Measurements from ENCODE around the gene MVD.

The MVD gene

DNA sequence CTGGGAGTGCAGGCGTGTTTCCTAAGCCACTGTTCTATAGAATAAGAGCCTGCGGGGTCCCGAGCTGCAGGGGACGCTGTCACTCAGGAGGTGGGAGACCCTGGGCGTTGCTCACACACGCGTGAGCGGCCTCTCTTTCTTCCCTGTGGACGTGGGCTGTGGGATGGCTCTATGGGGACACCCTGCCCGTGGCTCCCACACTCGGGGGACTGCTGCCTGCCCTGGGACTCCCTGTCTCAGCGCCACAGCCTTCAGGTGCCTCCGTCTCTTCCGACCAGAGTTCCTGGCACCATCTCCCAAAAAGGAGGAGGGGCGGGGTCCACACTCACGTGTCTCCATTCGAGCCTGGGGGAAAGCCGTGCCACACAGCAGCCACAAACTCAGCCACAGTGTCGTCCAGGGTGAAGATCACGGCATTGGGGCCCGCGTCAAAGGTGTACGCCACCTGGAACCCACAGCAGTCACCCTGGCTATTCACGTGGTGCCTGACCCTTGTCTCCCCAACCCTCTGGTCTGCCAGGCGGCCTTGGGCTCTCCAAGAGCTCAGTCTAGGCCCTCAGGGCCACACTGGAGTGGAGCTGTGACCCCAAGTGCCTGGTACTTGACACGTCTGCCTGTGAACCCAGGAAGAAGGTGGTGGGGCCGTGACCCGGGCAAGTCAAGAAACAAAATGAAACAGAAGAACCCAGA lies 8.4 kb downstream of the MVD start:
- DNase-seq: no peak

DNA sequence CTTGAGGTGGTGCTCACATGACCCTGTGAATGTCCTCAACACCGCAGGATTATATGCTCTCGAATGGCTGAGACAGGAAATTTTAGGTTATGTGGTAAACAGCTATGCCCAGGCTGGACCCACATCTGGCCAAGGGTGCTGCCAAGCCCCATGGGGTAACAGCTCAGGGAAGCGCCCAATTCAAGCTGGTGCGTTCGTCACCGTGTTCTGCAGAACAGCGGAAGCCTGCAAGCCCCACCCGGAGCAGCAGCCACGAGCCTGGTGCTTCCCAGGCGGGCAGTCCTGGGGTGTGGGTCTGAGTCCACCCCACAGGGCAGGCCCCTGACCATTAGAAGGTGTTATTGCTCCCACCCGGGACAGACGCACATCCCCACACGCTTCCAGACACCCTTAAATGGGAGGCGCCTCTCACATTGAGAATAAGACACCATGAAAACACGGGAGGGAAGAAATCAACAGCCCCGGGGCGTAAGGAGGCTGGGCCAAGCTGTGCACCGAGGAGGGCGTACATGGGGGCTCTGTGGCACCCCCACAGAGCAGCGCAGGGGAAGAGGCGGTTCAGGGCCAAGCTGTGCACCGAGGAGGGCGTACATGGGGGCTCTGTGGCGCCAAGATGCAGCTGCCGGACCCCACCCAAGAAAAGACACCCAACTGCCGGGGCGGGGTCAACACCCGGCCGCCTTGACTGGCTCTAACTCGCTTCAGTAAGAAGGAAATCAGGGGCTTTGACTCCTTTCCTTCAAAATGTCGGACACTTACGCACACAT lies 9.1 kb downstream of the MVD start:
- no peak for DNase-seq

DNA sequence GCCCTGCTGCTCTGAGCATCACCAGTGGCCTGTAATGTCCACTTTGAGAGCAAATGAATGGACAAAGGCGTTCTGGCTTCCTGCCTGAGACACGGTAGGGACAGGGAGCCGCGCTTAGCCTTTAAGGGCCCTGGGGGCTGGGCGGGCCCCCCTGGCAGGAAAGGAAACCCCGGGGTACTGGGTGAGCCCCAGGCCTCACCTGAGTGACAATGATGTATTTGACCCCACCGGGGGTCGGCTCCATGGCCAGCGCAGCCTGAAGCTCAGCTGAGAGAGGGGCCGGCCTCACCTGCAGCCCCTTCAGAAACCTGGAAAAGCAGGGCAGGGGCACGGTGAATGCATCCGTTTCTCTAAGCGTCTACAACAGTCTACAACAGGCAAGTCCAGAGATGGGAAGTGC lies 9.8 kb downstream of the MVD start:
- DNase-seq: no peak

DNA sequence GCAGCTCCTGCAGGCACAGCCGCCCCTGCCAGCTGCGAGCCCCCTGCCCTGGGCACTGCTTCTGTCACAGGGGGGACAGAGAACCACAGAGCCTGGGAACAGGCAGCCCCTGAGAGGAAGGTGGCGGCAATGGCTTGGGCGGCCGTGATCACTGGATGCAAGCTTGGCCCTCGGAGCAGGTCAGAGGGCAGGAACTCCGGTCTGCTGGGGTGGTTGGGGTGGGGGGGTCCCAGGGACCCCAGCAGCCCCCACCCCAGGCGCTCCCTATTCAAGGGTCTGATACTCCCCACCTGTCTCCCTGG lies 10.2 kb downstream of the MVD start:
- no peak for DNase-seq

DNA sequence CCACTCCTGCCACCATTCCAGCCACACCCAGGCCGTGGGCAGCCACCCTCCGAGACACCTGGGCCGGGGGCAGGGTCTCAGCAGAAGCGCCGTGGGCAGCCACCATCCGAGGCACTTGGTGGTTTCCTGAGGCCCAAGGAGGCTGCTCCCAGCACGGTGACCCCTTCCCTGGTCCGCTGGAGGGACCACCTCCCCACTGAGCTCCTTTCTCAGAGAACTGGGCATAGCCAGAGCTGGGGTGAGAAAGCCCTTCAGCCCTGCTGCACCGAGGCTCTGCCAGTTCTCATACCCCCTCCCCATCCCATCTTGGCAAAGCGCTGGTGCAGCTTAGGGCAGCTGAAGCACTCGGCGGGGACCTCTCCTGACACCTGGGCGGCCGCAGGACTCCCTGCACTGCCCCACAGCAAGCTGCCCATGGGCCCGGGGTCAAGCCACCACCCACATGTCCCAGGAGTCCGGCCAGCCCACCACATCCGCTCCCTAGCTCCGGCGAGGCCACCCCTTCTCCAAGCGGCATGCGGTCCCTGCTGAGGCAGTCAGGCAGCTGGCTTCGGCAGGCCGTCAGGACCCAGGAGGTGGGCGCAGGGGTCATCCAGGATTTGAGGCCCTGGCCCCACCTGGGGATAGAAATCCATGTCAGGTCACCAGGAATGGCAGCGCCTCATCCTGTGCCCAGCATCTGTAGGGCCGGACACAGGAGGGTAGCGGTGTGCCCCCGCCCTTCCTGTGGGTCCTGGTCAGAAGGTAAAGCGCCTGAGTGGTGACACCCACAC lies 10.7 kb downstream of the MVD start:
- no peak for DNase-seq

DNA sequence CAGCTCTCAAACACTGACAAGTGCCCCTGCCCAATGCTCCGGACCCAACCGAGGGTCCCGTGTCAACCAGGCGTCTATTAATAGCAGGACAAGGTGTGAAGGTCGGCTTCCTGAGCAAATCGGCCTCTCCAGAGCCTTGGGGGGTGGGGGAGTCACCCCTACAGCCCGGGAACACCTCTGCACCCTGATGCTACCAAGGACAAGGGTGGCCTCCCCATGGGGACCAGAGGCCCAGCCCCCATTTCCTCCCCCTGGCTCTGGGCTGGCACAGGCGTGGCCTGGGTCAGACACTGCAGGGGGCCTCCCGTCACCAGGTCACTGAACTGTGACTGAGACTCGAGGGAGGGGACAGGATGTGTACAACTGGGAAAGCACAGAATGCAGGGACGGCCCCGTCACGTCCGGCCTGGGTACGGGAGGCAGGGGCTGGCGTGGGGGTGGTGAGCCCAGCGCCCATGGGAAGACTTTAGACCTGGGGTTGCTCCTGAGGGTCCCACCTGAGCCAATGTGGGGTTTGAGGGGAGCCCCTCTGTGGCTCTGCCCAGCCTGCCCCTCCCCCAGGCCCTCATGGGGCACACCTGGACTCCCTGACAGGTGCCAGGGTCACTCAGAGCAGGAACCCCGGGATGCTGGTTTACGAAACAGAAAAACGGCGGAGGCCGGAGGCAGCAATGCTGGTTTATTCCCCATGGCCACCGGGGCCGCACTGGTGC lies 11.5 kb downstream of the MVD start:
- DNase-seq: peak; percentile 79

DNA sequence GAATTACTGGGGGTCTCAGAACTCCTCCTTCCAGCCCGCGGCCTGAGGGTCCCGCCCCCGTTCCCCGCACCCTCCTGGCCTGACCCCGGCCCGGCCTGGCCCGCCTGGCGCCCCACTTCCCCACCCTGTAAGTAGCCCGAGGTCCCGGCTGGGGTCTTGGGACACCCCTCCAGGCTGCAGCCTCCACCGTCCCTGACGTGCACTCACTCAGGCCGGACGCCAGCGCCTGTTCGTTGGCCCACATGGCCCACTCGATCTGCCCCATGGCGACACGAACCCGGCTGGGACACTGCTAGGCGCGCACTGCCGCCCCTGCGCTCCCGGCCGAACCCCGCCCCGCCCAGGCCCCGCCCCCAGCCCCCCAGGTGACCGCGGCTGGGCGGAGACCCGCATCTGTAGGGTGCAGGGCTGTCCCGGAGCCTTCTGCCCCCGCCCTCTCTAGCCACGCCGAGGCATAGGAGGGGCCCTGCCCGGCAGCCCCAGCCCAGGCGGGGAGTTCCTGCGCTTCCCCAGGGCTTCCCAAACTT lies 12.1 kb downstream of the MVD start, which contains the start of gene CYBA:
Gene CYBA (minus strand): TSS at position 305 of the 527 bp plus-strand sequence. CDS start 40 bp downstream, at position 265.
- peak; percentile 81 for DNase-seq

DNA sequence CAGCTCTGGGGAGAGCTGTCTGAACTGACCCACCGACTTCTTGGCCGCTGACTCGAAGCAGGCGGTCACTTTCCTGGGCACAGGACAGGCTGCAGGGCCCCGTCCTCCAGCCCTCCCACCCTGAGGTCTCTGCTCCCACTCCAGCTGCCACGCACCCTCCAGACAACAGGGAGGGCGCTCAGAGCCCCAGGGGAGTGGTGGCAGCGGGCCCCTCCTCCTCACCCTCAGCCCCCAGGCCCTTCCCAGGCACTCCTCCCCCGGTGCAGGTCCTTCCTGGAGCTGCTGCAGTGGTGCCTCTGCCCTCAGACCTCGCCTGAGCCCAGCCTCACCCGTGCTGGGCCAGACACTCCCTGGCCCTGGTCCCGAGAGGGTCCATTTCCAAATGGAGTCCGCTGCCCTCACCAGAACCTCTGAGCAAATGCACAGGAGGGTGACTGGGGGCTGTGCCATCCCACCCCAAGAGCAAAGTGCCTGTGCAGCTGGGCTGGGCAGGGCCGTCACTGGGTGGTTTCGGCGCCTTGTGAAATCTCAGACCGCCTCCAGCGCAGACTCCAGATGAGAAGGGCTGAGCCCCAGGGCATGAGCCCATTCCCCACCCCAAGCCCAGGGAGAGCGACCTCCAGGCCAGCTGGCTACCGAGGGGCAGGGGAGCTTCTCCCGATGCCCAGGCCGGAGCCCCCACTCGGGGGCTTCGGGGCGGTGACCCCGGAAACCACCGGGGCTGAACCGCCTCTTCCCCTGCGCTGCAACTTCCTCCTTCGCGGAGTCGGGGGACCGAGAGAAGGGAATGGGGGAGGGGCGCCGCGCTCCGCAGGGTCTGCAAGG lies 12.8 kb downstream of the MVD start:
- peak; percentile 37 for DNase-seq

DNA sequence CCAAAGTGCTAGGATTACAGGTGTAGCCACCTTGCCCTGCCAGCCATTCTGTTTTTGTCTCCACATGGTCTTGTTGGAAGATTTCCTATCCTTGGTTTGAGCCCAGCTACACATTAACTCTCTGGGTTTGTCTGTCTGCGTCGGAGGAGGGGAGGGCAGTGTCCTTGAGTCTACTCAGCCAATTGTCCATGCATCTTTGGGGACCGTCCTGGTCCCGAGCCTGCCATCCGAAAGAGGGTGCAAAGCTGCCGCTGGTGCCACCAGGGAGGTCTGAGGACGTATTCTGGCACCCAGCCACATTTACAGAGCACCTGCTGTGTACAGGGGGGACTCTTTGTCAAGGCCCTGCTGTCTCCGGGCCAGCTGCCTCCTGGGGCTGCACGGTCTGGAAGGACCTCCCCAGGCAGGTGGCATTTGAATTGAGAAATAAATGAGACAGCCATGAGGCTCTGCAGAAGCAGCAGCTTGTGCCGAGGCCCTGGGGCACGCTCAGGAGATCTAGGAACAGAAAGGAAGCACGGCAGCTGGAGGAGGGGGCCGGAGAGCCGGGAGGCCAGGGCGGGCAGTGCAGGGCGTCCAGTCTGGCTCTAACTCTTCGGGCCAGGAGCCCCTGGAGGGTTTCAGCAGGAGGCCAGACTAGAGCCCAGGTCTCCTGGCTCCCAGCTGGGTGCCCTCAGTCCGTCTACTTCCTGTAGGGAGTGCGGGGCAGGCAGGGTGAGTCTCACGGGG lies 13.5 kb downstream of the MVD start:
- no peak for DNase-seq

DNA sequence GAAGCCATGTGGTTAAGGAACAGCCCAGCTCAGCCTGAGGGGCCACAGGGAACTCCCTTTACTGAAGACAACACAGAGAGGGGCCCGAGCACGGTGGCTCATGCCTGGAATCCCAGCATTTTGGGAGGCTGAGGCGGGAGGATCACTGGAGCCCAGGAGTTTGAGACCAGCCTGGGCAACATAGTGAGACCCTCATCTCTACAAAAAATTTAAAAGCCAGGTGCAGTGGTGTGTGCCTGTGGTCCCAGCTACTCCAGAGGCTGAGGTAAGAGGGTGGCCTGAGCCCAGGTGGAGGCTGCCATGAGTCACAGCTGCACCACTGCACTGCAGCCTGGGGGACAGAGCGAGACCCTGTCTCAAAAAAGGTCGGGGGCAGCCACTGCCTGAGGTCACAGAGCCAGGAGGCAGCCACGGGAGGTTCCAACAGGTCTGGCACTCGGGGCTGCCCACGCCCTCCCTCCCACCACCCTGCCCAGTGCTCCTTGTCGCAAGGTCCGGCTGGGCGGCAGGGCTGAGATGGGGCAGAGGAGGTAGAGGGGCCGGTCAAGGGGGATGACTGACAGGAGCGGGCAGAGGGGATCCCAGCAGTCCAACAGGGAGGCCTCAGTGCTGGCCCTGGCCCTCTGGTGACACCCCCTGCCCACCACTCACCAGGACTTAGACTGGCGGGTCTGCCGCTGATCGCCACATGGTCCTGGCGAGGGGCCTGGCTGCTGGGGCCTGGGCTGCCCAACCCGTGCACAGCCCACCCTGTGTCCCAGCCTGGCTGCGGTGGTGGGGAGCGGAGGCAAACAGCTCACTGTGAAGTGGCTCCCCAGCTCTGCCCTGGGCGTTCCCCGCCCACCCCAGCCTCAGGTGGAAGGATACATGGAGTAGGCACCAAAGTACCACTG lies 15.5 kb downstream of the MVD start:
- DNase-seq: no peak

DNA sequence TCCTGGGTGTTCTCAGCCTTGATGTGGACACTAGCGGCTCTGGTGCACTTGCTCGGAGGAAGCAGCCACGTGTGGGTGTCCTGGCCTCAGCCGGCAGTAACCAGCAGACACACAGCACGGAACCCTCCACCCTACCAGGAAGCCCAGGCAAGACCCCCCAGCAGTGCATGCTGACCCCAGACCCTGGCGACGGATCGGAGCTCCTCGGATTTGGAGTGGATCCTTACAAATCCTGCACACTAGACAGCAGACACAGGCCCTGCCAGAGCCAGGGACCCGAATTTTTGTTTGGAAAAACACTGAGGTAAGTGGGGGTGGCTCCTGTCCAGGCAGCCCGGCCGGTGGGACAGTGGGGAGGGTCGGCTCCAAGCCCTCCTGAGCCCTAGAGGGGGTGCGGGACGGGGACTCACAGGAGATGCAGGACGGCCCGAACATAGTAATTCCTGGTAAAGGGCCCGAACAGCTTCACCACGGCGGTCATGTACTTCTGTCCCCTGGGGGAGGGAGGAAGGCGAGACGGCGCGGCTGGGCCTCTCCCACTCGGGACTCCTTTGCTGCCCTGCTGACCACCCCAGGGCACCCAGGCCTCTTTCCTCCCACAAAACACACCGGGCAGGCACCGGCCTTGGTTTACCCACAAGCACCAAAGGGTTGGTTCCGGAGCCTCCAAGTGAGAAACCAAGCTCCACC lies 16.4 kb downstream of the MVD start:
- DNase-seq: no peak

DNA sequence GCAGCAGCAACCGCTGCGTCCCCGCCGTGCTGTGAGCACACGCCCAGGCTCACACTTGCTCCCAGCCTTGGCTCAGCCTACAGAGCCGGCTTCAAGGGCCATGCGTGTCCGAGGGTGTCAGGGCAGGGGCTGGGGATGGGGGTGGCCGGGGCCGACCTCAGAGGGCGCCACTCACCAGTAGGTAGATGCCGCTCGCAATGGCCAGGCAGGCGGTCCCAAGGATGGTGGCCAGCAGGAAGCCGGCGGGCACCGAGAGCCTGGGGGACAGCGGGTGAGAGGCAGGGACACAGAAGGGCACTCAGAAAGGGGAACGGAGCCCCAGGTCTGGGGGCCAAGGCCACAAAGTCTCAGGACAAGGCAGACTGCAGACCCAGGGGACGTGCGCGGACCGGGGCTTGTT lies 16.9 kb downstream of the MVD start:
- no peak for DNase-seq

DNA sequence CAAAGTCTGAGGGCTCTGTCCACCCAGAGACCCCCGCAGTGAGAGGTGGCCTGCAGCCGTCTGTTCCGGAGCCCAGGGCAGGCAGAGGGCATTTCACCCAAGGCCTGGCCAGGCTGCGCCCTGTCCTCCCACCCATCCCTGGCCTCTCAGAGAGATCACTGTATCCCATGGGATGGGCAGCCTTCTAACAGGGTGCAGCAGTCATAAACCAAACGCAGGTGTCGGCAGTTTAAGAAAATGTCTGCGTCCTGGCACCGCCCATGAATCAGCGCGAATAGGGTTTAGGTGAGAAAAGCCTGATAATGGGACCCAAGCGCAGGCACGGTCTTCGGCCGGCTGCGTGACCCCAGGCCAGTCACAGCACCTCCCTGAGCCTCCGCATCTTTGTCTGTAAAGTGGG lies 17.4 kb downstream of the MVD start:
- DNase-seq: no peak

DNA sequence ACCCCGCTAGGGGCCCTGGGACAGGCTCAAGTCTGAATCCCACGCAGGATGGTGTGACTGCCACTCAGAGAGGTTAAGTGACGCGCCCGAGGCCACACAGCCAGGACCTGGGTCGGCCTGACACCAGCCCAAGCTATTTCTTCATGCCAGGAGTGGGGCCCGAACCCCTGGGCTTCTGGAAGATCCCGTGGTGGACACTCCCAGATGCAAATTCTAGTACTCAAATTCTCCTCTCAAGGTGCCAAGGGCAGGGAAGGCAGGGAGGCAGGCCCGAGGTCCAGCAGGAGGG lies 19.3 kb downstream of the MVD start:
- no peak for DNase-seq

DNA sequence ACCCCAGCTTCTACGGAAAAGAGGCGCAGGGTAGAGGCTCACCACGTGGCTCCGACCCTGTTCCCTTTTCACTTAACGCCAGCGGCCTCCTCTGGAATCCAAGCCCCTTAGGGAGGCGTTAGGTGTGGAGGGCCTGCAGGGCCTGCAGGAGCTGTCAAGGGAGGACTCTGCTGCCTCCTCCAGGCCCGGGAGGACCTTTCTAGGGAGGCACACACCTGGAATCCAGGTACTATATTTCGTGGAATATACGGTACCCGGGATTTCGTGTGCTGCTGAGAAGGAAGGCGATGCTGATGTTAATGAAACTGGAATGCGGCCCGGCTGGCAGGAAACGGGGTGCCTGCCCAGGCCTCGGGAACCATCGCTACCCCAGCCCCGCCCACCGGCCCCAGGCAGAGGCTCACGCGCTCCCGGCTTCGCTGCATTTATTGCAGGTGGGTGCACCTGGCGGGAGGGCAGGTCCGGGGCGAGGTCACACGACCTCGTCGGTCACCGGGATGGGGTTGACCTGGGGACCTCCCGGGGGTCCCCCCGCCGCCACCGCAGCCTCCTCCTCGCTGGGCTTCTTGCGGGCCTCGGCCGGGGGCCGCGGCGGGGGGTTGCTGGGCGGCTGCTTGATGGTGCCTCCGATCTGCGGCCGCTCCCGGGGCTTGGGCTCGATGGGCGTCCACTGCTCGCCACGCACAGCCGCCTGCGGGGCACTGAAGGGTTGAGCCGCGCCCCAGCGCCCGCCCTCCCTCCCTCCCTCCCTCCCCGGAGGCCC lies 19.8 kb downstream of the MVD start:
- no peak for DNase-seq

DNA sequence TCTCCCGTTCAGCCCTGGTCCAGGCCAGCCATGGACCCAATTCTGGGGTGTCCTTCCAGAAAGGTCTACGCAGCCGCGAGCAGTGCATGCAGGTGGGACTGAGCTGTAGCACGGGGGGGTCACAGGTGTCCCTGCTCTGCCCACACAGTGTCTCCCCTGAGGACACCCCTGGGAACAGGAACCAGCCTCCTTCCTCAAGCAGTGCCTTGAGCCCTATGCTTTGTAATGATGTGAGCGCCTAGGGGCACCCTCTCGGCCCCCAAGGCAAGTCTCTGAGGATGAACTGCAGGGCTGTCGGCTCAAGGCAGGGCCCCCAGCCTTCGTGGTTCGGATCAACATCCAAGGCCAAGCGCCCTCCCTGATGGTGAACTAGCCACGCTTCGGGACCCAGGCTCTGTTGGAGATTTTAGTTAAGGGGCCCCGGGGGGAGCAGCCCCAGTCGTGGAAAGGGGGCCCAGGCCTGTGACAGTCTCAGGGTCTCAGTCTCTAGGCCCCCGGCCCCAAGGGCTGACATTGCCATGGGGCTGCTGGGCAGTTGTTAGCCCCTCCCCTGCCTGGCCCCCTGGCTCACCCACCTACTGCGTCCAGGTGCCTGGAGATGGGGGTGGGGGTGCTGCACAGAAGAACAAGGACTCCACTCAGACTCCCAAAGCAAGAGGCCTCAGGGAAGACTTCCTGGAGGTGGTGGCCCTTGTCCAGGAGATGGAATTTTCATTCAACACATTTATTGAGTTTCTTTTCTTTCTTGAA lies 22.2 kb downstream of the MVD start:
- no peak for DNase-seq

DNA sequence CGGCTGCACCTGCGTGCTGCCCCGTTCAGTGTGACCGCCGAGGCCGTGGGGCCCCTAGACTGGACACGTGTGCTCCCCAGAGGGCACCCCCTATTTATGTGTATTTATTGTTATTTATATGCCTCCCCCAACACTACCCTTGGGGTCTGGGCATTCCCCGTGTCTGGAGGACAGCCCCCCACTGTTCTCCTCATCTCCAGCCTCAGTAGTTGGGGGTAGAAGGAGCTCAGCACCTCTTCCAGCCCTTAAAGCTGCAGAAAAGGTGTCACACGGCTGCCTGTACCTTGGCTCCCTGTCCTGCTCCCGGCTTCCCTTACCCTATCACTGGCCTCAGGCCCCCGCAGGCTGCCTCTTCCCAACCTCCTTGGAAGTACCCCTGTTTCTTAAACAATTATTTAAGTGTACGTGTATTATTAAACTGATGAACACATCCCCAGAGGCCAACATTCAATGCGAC lies 22.8 kb downstream of the MVD start:
- DNase-seq: no peak
